Left lung (tissue), 10 donors: ENCODE data around the gene KNSTRN. TPM values are rescaled to one million over a fixed set of nuclear protein-coding genes. Genes with fewer than 3 reads are reported as not detected.

Experiments
- ATAC-seq: fragments of 200-7000 bp; cut with Tn5 transposase; one replicate; pipeline ENCODE4 v1.9.1; 2020; ENCODE audit warnings: moderate library complexity
- DNase-seq, 4 donors: peaks; one replicate each; pipeline ENCODE4 v3.0.0-alpha.2; 2013 to 2020
- H3K27ac ChIP-seq, 2 donors: fragments of 200-600 bp; sonication (generic) in 1 of 2; one replicate each; pipeline versions ENCODE4 v1.5.0 to v1.8.0; 2020 to 2021
- H3K27me3 ChIP-seq, 2 donors: fragments of 200-600 bp; sonication (generic) in 1 of 2; one replicate each; pipeline versions ENCODE4 v1.5.0 to v1.8.0; 2020 to 2021
- H3K36me3 ChIP-seq, 2 donors: fragments of 200-600 bp; sonication (generic) in 1 of 2; one replicate each; pipeline versions ENCODE4 v1.5.0 to v1.8.0; 2020 to 2021
- H3K4me1 ChIP-seq, 2 donors: fragments of 200-600 bp; one replicate each; pipeline ENCODE4 v1.8.0; 2021
- H3K4me3 ChIP-seq, 2 donors: fragments of 200-600 bp; sonication (generic) in 1 of 2; one replicate each; pipeline versions ENCODE4 v1.5.0 to v1.8.0; 2020 to 2021; ENCODE audit warnings: mild to moderate bottlenecking in 1 of 2
- H3K9me3 ChIP-seq, 2 donors: fragments of 200-600 bp; sonication (generic) in 1 of 2; one replicate each; pipeline versions ENCODE4 v1.5.0 to v1.8.0; 2020 to 2021
- CTCF ChIP-seq, 2 donors: fragments of 200-600 bp; sonication (generic) in 1 of 2; IDR thresholded peaks; one replicate each; pipeline versions ENCODE4 v1.5.0 to v1.8.0; 2021; ENCODE audit warnings: antibody characterized with exemption in 2 of 2
- intact Hi-C, 2 donors: fragments of 100-400 bp; cut with DNase I; formaldehyde crosslinking; loops; one replicate each; pipeline versions ENCODE4 v1.11.2 to v1.14.2; 2022
- polyA plus RNA-seq, 6 donors: library from polyadenylated mRNA; unstranded; fragments of 120-200 nt; gene quantifications; one replicate each; pipeline ENCODE4 v1.2.1, GENCODE V29; 2013; ENCODE audit not compliant: insufficient read length in 6 of 6
- total RNA-seq, 2 donors: library from RNA; stranded (reverse); fragmentation: NEBNext Ultra II Directional; extraction: Animal tissue kit (Norgen Biotek cat#: 25700); gene quantifications; one replicate each; pipeline ENCODE4 v1.2.1, GENCODE V29; 2021
- donor health status: DM: no; HTN: yes; CAD: no.
- donor health status: DM: no; HTN: no; CAD: no.

KNSTRN gene
- total and polyA plus RNA-seq, 8 donors: 14.2 to 46.2 (median 30.2) TPM

- H3K36me3 ChIP-seq: no peaks in the 10 kb centered on the region
- no peak for ATAC-seq
Observed at GRCh38 chr15:40443846-40444245, 61.3 kb downstream of the KNSTRN start.

More at GRCh38 chr15:40443846-40444245, 61.3 kb downstream of the KNSTRN start:
- TF ChIP-seq CTCF (IDR thresholded peaks at IDR 0.05): no peak
- peaks cover 0 to 28% of the 10 kb centered on the region in 2 donors for H3K27me3 ChIP-seq
- H3K9me3 ChIP-seq: no peaks in the 10 kb centered on the region
- H3K4me3 ChIP-seq: no peak overlapping the region
- DNase-seq: no peak
- H3K4me1 ChIP-seq: peaks cover 15 to 50% of the 10 kb centered on the region in 2 donors
- peak overlapping the region in 1 of 2 donors; percentile 2 for H3K27ac ChIP-seq
- intact Hi-C loops: no loop called here

Other genes with a start within 250 kb of the KNSTRN start
- 1 to 10 TPM; 4.6 to 8.6 TPM for gene BUB1B, start 221.7 kb upstream of the KNSTRN start, total RNA-seq
- 10 to 100 TPM; 21.0 to 54.5 (median 32.4) TPM for gene BUB1B, start 221.7 kb upstream of the KNSTRN start, polyA plus RNA-seq
- gene PAK6, start 143.7 kb upstream of the KNSTRN start, total RNA-seq: 10 to 100 TPM in 1 of 2 donors, 1 to 10 TPM in 1; 9.0 to 14.6 TPM
- 1 to 10 TPM; 5.3 to 8.3 (median 7.6) TPM for gene PAK6, start 143.7 kb upstream of the KNSTRN start, polyA plus RNA-seq
- not detected for gene ANKRD63, start 99.7 kb upstream of the KNSTRN start, total RNA-seq
- gene ANKRD63, start 99.7 kb upstream of the KNSTRN start, polyA plus RNA-seq: not detected
- 10 to 100 TPM; 30.8 to 86.4 TPM for gene PLCB2, start 74.8 kb upstream of the KNSTRN start, total RNA-seq
- gene PLCB2, start 74.8 kb upstream of the KNSTRN start, polyA plus RNA-seq: 10 to 100 TPM; 13.5 to 19.6 (median 14.6) TPM
- gene INAFM2, start 59.0 kb upstream of the KNSTRN start, total RNA-seq: 10 to 100 TPM; 27.1 to 37.1 TPM
- gene INAFM2, start 59.0 kb upstream of the KNSTRN start, polyA plus RNA-seq: 10 to 100 TPM; 20.5 to 31.1 (median 22.7) TPM
- gene CCDC9B, start 41.8 kb upstream of the KNSTRN start, total RNA-seq: 10 to 100 TPM; 31.7 to 65.4 TPM
- 10 to 100 TPM in 1 of 6 donors, 1 to 10 TPM in 5; 4.5 to 10.7 (median 7.5) TPM for gene CCDC9B, start 41.8 kb upstream of the KNSTRN start, polyA plus RNA-seq
- gene PHGR1, start 31.7 kb upstream of the KNSTRN start, total RNA-seq: not detected
- not detected for gene PHGR1, start 31.7 kb upstream of the KNSTRN start, polyA plus RNA-seq
- 1 to 10 TPM in 1 of 2 donors, under 1 TPM in 1; 0.65 to 2.5 TPM for gene DISP2, start 24.5 kb upstream of the KNSTRN start, total RNA-seq
- gene DISP2, start 24.5 kb upstream of the KNSTRN start, polyA plus RNA-seq: 1 to 10 TPM in 5 of 6 donors, under 1 TPM in 1; 0.61 to 3.1 (median 1.6) TPM
- 100 to 1,000 TPM in 1 of 2 donors, 10 to 100 TPM in 1; 61.9 to 104 TPM for gene IVD, start 23.1 kb downstream of the KNSTRN start, total RNA-seq
- 100 to 1,000 TPM in 5 of 6 donors, 10 to 100 TPM in 1; 87.4 to 132 (median 117) TPM for gene IVD, start 23.1 kb downstream of the KNSTRN start, polyA plus RNA-seq
- gene BAHD1, start 58.2 kb downstream of the KNSTRN start, total RNA-seq: 10 to 100 TPM; 23.7 to 27.2 TPM
- gene BAHD1, start 58.2 kb downstream of the KNSTRN start, polyA plus RNA-seq: 10 to 100 TPM; 11.4 to 18.0 (median 14.8) TPM
- gene CHST14, start 88.3 kb downstream of the KNSTRN start, total RNA-seq: 10 to 100 TPM; 15.1 to 20.2 TPM
- 10 to 100 TPM; 33.8 to 44.1 (median 39.4) TPM for gene CHST14, start 88.3 kb downstream of the KNSTRN start, polyA plus RNA-seq
- gene CCDC32, start 182.3 kb downstream of the KNSTRN start, total RNA-seq: 10 to 100 TPM; 19.4 to 29.5 TPM
- gene CCDC32, start 182.3 kb downstream of the KNSTRN start, polyA plus RNA-seq: 10 to 100 TPM; 27.9 to 31.6 (median 29.0) TPM
- 1 to 10 TPM; 5.8 to 6.6 TPM for gene RPUSD2, start 186.6 kb downstream of the KNSTRN start, total RNA-seq
- 10 to 100 TPM in 1 of 6 donors, 1 to 10 TPM in 5; 5.3 to 10.2 (median 8.1) TPM for gene RPUSD2, start 186.6 kb downstream of the KNSTRN start, polyA plus RNA-seq
- 1 to 10 TPM; 2.7 to 5.9 TPM for gene KNL1, start 211.5 kb downstream of the KNSTRN start, total RNA-seq
- gene KNL1, start 211.5 kb downstream of the KNSTRN start, polyA plus RNA-seq: 10 to 100 TPM; 13.6 to 31.6 (median 20.0) TPM